ENCODE results near the gene R3HCC1L. TPM values are rescaled to one million over a fixed set of nuclear protein-coding genes. Genes with fewer than 3 reads are reported as not detected.
A peak's percentile ranks its signal among the peaks of the same experiment; 100 is the strongest.

The R3HCC1L gene
- total and polyA plus RNA-seq, 9 of the 15 experiments (the other 6 are each of a cell fraction or from before 2014, with no cell fraction given): 9.1 to 17.8 (median 12.6) TPM

DNA sequence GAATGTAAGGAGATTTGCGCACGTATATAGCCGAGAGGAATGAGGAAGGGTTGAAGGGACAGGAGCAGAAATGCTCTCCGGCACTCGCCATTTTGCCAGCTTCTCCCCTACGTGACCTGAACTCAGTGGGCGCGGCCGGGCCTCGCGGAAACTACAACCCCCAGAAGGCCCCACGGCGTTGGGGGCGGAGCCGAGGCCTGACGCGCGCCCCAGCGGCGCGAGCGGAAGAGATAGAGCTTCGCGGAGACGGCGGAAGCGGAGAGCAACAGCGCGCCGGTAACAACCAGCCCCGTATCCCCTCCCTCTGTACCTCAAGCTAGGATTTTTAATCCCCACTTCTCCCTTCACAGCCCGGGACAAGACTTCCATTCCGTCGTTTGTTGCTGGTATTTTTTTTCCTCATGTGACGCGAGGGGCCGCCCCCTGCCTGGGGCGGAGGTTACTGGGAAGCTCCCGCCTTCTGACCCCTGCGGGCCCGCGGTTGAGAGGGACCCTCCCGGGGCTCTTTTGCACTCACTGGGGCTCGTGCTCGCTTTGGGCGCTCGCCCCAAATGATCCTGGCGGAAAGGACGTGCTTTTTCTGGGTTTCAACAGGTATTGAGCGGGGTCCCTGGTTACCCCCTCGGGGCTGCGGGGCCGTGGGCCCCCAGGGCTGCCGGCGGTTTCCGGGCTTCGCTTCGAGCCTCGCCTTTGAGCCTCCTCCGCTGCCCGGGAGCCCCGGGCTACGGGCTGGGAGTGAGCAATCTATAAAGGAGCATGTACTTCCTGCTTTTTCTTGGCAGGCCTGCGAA, at the start of gene R3HCC1L (continued):
- no peak for TF ChIP-seq CEBPG (CRISPR knock-in tag; IDR thresholded peaks at IDR 0.05)
- TF ChIP-seq CEBPG (tag; conservative IDR thresholded peaks at IDR 0.05 in 1 of 2, IDR thresholded peaks at IDR 0.05 in 1 of 2): no peak
- peak; percentile 75 for TF ChIP-seq GABPB1 (CRISPR knock-in tag; IDR thresholded peaks at IDR 0.05)
- TF ChIP-seq U2AF1 (optimal IDR thresholded peaks at IDR 0.05; ENCODE audit: low read depth, low read length): no peak
- 0 out of 2 replicates have a peak, but pooled peaks have one; percentile 33 for TF ChIP-seq SOX6 (IDR thresholded peaks at IDR 0.05)
- no peak for TF ChIP-seq DNMT1 (IDR thresholded peaks at IDR 0.05)
- TF ChIP-seq ZNF696 (CRISPR knock-in tag; conservative IDR thresholded peaks at IDR 0.05): no peak
- TF ChIP-seq RBM22 (IDR thresholded peaks at IDR 0.05; ENCODE audit: low read depth, low read length, poor library complexity, severe bottlenecking): no peak
- TF ChIP-seq, protein P1, sequence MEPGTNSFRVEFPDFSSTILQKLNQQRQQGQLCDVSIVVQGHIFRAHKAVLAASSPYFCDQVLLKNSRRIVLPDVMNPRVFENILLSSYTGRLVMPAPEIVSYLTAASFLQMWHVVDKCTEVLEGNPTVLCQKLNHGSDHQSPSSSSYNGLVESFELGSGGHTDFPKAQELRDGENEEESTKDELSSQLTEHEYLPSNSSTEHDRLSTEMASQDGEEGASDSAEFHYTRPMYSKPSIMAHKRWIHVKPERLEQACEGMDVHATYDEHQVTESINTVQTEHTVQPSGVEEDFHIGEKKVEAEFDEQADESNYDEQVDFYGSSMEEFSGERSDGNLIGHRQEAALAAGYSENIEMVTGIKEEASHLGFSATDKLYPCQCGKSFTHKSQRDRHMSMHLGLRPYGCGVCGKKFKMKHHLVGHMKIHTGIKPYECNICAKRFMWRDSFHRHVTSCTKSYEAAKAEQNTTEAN (CRISPR knock-in tag; IDR thresholded peaks at IDR 0.05): no peak
- TF ChIP-seq, protein P2, sequence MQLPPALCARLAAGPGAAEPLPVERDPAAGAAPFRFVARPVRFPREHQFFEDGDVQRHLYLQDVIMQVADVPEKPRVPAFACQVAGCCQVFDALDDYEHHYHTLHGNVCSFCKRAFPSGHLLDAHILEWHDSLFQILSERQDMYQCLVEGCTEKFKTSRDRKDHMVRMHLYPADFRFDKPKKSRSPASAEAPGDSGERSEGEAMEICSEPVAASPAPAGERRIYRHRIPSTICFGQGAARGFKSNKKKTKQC (CRISPR knock-in tag; IDR thresholded peaks at IDR 0.05): no peak
- no peak for TF ChIP-seq HMG20B (CRISPR knock-in tag; IDR thresholded peaks at IDR 0.05)
- TF ChIP-seq, protein P3, sequence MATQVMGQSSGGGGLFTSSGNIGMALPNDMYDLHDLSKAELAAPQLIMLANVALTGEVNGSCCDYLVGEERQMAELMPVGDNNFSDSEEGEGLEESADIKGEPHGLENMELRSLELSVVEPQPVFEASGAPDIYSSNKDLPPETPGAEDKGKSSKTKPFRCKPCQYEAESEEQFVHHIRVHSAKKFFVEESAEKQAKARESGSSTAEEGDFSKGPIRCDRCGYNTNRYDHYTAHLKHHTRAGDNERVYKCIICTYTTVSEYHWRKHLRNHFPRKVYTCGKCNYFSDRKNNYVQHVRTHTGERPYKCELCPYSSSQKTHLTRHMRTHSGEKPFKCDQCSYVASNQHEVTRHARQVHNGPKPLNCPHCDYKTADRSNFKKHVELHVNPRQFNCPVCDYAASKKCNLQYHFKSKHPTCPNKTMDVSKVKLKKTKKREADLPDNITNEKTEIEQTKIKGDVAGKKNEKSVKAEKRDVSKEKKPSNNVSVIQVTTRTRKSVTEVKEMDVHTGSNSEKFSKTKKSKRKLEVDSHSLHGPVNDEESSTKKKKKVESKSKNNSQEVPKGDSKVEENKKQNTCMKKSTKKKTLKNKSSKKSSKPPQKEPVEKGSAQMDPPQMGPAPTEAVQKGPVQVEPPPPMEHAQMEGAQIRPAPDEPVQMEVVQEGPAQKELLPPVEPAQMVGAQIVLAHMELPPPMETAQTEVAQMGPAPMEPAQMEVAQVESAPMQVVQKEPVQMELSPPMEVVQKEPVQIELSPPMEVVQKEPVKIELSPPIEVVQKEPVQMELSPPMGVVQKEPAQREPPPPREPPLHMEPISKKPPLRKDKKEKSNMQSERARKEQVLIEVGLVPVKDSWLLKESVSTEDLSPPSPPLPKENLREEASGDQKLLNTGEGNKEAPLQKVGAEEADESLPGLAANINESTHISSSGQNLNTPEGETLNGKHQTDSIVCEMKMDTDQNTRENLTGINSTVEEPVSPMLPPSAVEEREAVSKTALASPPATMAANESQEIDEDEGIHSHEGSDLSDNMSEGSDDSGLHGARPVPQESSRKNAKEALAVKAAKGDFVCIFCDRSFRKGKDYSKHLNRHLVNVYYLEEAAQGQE (IDR thresholded peaks at IDR 0.05; ENCODE audit: borderline replicate concordance): peak; percentile 60
- TF ChIP-seq, protein P3 (CRISPR knock-in tag; IDR thresholded peaks at IDR 0.05; ENCODE audit: low read depth): no peak
- TF ChIP-seq ZNF583 (CRISPR knock-in tag; IDR thresholded peaks at IDR 0.05): no peak
- TF ChIP-seq, protein P4, sequence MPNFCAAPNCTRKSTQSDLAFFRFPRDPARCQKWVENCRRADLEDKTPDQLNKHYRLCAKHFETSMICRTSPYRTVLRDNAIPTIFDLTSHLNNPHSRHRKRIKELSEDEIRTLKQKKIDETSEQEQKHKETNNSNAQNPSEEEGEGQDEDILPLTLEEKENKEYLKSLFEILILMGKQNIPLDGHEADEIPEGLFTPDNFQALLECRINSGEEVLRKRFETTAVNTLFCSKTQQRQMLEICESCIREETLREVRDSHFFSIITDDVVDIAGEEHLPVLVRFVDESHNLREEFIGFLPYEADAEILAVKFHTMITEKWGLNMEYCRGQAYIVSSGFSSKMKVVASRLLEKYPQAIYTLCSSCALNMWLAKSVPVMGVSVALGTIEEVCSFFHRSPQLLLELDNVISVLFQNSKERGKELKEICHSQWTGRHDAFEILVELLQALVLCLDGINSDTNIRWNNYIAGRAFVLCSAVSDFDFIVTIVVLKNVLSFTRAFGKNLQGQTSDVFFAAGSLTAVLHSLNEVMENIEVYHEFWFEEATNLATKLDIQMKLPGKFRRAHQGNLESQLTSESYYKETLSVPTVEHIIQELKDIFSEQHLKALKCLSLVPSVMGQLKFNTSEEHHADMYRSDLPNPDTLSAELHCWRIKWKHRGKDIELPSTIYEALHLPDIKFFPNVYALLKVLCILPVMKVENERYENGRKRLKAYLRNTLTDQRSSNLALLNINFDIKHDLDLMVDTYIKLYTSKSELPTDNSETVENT (CRISPR knock-in tag; IDR thresholded peaks at IDR 0.05): 0 out of 2 replicates have a peak, but pooled peaks have one; percentile 24
- no peak for TF ChIP-seq KLF16 (IDR thresholded peaks at IDR 0.05)
